ENCODE results near the gene KHK.

DNA sequence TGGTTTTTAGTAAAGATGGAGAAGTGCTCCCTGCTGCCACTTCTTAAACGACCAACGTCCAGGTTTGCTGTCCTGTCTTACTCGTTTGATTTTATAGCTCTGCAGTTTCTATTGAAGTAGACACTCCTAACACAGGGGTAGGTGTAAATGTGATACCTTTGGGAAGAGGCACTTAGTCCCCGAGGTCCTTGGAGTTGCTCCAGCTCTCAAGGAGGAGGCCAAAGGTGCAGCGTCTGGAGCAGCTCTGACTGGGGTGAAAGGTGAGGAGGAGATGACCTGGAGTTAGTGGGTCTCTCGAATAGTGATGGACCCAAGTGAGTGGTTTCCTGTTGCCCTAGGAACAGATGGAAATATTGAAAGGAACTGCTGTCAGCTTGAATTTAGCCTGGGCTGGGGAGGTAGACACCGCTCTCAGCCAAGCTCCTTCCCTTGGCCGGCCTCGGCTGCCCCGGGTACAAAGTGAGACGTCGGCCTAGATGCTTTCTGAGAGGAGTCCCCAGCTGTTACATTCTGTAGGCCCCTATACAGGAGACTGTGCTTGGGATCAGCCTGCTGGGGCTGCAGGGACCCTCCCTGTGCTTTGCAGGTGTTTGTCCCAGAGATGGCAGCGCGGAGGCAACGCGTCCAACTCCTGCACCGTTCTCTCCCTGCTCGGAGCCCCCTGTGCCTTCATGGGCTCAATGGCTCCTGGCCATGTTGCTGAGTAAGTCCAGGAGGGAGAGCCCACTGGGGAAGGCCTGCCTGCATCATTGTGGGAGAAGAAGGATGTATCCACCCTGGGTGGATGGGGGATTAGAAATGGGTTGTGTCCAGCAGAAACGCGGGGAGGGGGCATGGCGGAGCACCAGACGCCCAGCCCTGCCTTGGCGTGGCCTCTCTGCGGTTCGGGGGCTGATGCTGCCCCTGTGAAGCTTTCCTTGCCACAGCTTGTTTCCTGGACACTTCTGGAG is 5.4 kb downstream of the KHK start:
- no peak for TF ChIP-seq CTCF (IDR thresholded peaks at IDR 0.05)
- TF ChIP-seq EP300 (IDR thresholded peaks at IDR 0.05): no peak
- no peak for TF ChIP-seq POLR2A (IDR thresholded peaks at IDR 0.05)
